ENCODE data around the gene ANKMY2.

ANKMY2 gene

GRCh38 chr7:16649196-16649595 is 3.6 kb upstream of the ANKMY2 start:
- TF ChIP-seq POLR2A (IDR thresholded peaks at IDR 0.05; ENCODE audit: extremely low read depth, insufficient read length) (no peak), MAX (IDR thresholded peaks at IDR 0.05; ENCODE audit: low read depth, low read length) (no peak), MYC (IDR thresholded peaks at IDR 0.05; ENCODE audit: low read depth, low read length) (no peak)
- TF ChIP-seq, protein P1, sequence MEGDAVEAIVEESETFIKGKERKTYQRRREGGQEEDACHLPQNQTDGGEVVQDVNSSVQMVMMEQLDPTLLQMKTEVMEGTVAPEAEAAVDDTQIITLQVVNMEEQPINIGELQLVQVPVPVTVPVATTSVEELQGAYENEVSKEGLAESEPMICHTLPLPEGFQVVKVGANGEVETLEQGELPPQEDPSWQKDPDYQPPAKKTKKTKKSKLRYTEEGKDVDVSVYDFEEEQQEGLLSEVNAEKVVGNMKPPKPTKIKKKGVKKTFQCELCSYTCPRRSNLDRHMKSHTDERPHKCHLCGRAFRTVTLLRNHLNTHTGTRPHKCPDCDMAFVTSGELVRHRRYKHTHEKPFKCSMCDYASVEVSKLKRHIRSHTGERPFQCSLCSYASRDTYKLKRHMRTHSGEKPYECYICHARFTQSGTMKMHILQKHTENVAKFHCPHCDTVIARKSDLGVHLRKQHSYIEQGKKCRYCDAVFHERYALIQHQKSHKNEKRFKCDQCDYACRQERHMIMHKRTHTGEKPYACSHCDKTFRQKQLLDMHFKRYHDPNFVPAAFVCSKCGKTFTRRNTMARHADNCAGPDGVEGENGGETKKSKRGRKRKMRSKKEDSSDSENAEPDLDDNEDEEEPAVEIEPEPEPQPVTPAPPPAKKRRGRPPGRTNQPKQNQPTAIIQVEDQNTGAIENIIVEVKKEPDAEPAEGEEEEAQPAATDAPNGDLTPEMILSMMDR (IDR thresholded peaks at IDR 0.05; ENCODE audit: low read depth, low read length) = no peak
- no peak for DNase-seq (ENCODE audit: low read depth)
- H3K4me3 ChIP-seq (ENCODE audit: low read depth, low read length) = peak overlapping the region; percentile 29

DNA sequence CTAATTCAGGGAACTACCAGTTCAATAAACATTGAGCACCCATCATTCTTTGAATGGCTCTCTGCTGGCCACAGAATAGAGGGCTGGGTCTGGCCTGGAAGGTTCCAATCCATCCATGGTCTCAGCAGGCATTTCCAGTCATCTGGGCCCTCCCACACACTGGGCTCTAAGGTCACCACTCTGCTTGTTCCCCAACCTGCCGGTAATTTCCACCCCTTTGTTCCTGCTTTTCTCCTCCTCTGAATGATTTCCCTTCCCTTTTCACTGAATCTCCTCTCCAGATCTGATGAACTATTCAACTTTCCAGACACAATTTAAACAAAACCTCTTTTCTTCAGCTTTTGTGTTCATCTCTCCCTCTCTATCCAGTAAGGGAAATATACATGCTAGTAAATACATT is 3.0 kb upstream of the ANKMY2 start:
- H3K4me3 ChIP-seq (ENCODE audit: low read depth, low read length) = peak overlapping the region; percentile 90
- DNase-seq (ENCODE audit: low read depth) = no peak
- TF ChIP-seq, protein P1 (IDR thresholded peaks at IDR 0.05; ENCODE audit: low read depth, low read length) = no peak
- TF ChIP-seq POLR2A (IDR thresholded peaks at IDR 0.05; ENCODE audit: extremely low read depth, insufficient read length) (no peak), MAX (IDR thresholded peaks at IDR 0.05; ENCODE audit: low read depth, low read length) (no peak), MYC (IDR thresholded peaks at IDR 0.05; ENCODE audit: low read depth, low read length) (no peak)

DNA sequence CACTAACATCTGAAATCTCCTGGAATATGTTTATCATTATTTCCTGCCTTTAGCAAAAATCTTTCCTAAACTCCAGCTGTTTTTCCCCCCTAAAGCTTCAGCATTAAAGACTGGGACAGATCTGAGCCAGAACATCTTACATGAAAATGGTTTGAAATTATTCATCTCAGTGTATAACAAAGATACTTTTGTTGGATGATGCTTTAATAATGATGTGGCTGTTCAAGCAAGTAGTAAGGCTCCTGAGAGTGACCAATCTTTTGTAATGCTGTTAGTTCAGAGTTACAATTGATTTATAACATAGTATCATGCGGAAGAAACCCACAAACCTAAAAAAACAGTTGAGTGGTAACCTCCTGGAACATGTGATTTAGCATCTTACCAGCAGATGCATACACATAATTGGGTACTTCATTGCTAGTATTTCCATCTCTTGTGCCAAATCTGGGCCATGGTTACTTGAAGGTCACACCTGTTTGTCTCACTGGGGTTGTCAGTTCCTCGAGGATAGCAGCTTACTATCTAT is 1.9 kb upstream of the ANKMY2 start:
- TF ChIP-seq, protein P1 (IDR thresholded peaks at IDR 0.05; ENCODE audit: low read depth, low read length) = no peak
- TF ChIP-seq POLR2A (IDR thresholded peaks at IDR 0.05; ENCODE audit: extremely low read depth, insufficient read length) (no peak), MAX (IDR thresholded peaks at IDR 0.05; ENCODE audit: low read depth, low read length) (no peak), MYC (IDR thresholded peaks at IDR 0.05; ENCODE audit: low read depth, low read length) (no peak)
- peak overlapping the region; percentile 90 for H3K4me3 ChIP-seq (ENCODE audit: low read depth, low read length)
- no peak for DNase-seq (ENCODE audit: low read depth)

DNA sequence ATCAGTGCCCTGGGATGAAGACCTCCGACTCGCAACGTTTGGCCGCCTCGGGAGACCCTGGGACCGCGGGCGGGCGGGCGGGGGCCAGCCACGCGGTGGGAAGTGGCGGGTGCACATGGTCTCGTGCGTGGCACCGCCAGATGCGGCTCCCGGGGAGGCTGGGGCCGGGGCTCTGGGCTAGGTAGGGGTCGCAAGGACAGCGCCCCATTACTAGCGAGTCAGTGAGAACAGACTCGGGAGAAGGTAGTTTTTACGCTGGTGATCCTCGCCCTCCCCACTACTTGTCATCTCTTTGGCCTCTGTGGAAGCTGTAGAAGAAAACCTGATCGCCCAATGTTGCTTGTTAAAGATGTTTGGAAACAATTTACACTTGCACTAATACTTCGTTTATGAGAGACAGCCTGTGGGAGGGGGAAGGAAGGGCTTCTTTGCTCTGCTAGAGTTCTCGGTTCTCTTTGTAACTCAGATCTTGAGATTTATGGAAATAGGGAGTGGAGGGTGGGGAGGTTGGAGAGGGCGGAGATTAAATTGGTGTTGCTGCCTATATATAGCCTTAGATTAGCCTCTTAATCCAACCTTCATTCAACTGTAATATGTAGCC is 1.0 kb upstream of the ANKMY2 start:
- TF ChIP-seq POLR2A (IDR thresholded peaks at IDR 0.05; ENCODE audit: extremely low read depth, insufficient read length) = no peak
- TF ChIP-seq MYC (IDR thresholded peaks at IDR 0.05; ENCODE audit: low read depth, low read length) = no peak
- TF ChIP-seq, protein P1 (IDR thresholded peaks at IDR 0.05; ENCODE audit: low read depth, low read length) = no peak
- TF ChIP-seq MAX (IDR thresholded peaks at IDR 0.05; ENCODE audit: low read depth, low read length) = no peak; the same call in 1 of the 2 replicates
- peak; percentile 56 for DNase-seq (ENCODE audit: low read depth)
- H3K4me3 ChIP-seq (ENCODE audit: low read depth, low read length) = peak overlapping the region; percentile 90

GRCh38 chr7:16644636-16645592 is 640 bp downstream of the ANKMY2 start:
- peak; percentile 86 for DNase-seq (ENCODE audit: low read depth)
- peak; percentile 80 for TF ChIP-seq MYC (IDR thresholded peaks at IDR 0.05; ENCODE audit: low read depth, low read length)
- TF ChIP-seq POLR2A (IDR thresholded peaks at IDR 0.05; ENCODE audit: extremely low read depth, insufficient read length) = peak; percentile 51
- peak; percentile 78 for TF ChIP-seq MAX (IDR thresholded peaks at IDR 0.05; ENCODE audit: low read depth, low read length)
- TF ChIP-seq, protein P1 (IDR thresholded peaks at IDR 0.05; ENCODE audit: low read depth, low read length) = no peak
- H3K4me3 ChIP-seq (ENCODE audit: low read depth, low read length) = peak overlapping the region; percentile 87

All from NB4 (cell line).